Measurements from ENCODE around the gene MAD2L1BP. TPM values are rescaled to one million over a fixed set of nuclear protein-coding genes. Genes with fewer than 3 reads are reported as not detected.

The MAD2L1BP gene
- polyA plus RNA-seq, 1 of the 3 experiments (the other 2 are of a cell fraction) = 30.9 TPM

DNA sequence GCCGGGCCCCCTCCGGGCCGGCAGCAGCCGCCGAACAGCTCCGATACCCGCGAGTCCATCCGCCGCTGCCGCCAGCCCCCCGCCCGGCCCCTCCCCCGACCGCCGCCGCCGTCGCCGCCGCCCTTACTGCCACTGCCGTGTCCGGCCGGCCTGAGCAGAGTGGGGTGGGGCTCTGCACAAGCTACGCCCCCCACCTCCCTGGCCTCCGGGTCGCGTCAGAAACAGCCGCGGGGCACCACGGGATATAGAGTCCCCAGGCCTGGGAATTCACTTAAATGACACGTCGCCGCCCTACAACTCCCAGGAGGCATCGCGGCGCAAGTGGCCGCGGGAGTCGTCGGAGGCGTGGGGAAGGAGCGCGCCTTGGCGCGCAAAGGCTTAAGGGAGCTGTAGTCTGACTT is 6.5 kb upstream of the MAD2L1BP start, which contains the start of gene GTPBP2:
Gene GTPBP2 (minus strand): TSS at position 161 of the 401 bp plus-strand sequence. CDS start 102 bp downstream, at position 59.
- Histone ChIP-seq H3K9me3 (no peaks in the 10 kb centered on the region), H3K27ac (ENCODE audit: low read depth in 2 of 2, low read length in 1 of 2) (peak within 1 kb of the TSS; percentile 92 to 95), H3F3A (replicated peaks; ENCODE audit: insufficient read depth) (peaks cover 13% of the 10 kb centered on the region), H3K4me1 (ENCODE audit: control insufficient read depth in 1 of 2, insufficient read depth in 2 of 2, low read depth in 1 of 2, low read length in 1 of 2) (peaks cover 5 to 21% of the 10 kb centered on the region in 2 experiments), H3K4me2 (peak within 1 kb of the TSS; percentile 96), H3K79me2 (ENCODE audit: insufficient read depth) (peaks cover 35% of the 10 kb centered on the region), H3K4me3 (ENCODE audit: low read depth in 2 of 2, low read length in 1 of 2) (peak within 1 kb of the TSS; percentile 71 to 93), H3K36me3 (replicated peaks in 1 of 2; ENCODE audit: control insufficient read depth in 1 of 2, insufficient read depth in 2 of 2, low read length in 1 of 2) (peaks cover 22 to 27% of the 10 kb centered on the region in 2 experiments), H4K20me1 (ENCODE audit: insufficient read depth) (no peaks in the 10 kb centered on the region), H3K27me3 (ENCODE audit: insufficient read depth) (no peaks in the 10 kb centered on the region), H3K9me2 (no peaks in the 10 kb centered on the region), H2AFZ (ENCODE audit: low read depth) (peak within 1 kb of the TSS; percentile 58), H3K9ac (peak within 1 kb of the TSS; percentile 94)
- ChIA-PET POLR2A (interaction anchor here (0.6 to 1.9 kb wide), 14 partner anchors 9 to 454 kb away, joined by 3 to 15 read pairs (median 6); partner anchors contain the start of genes VEGFA and XPO5), CTCF (interaction anchor here (2.3 to 2.8 kb wide), 2 partner anchors 20 to 39 kb away, joined by 8 to 11 read pairs; no protein-coding TSS in a partner anchor)
- 3% methylated on average over 7 of the region's 46 CpGs for WGBS (ENCODE audit: low lambda C conversion rate)
- peak; percentile 97 for DNase-seq
- TF ChIP-seq, protein P1, sequence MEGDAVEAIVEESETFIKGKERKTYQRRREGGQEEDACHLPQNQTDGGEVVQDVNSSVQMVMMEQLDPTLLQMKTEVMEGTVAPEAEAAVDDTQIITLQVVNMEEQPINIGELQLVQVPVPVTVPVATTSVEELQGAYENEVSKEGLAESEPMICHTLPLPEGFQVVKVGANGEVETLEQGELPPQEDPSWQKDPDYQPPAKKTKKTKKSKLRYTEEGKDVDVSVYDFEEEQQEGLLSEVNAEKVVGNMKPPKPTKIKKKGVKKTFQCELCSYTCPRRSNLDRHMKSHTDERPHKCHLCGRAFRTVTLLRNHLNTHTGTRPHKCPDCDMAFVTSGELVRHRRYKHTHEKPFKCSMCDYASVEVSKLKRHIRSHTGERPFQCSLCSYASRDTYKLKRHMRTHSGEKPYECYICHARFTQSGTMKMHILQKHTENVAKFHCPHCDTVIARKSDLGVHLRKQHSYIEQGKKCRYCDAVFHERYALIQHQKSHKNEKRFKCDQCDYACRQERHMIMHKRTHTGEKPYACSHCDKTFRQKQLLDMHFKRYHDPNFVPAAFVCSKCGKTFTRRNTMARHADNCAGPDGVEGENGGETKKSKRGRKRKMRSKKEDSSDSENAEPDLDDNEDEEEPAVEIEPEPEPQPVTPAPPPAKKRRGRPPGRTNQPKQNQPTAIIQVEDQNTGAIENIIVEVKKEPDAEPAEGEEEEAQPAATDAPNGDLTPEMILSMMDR (IDR thresholded peaks at IDR 0.05) = no peak
- TF ChIP-seq TCF12 (IDR thresholded peaks at IDR 0.05) = no peak
- TF ChIP-seq GABPA (IDR thresholded peaks at IDR 0.05; ENCODE audit: low read depth) = peak; percentile 59; the same call in 1 of the 2 replicates
- TF ChIP-seq NRF1 (IDR thresholded peaks at IDR 0.05; ENCODE audit: low read depth, low read length) = peak; percentile 39; the same call in 1 of the 2 replicates
- no peak for TF ChIP-seq RFX5 (IDR thresholded peaks at IDR 0.05; ENCODE audit: low read length)
- TF ChIP-seq, protein P2, sequence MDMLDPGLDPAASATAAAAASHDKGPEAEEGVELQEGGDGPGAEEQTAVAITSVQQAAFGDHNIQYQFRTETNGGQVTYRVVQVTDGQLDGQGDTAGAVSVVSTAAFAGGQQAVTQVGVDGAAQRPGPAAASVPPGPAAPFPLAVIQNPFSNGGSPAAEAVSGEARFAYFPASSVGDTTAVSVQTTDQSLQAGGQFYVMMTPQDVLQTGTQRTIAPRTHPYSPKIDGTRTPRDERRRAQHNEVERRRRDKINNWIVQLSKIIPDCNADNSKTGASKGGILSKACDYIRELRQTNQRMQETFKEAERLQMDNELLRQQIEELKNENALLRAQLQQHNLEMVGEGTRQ (IDR thresholded peaks at IDR 0.05; ENCODE audit: borderline replicate concordance, low read depth, low read length) = no peak
- no peak for TF ChIP-seq YY1 (IDR thresholded peaks at IDR 0.05; ENCODE audit: low read depth)
- no peak for TF ChIP-seq RAD21 (IDR thresholded peaks at IDR 0.05; ENCODE audit: low read length)
- TF ChIP-seq POLR2AphosphoS5 (IDR thresholded peaks at IDR 0.05; ENCODE audit: low read depth, low read length) = no peak
- no peak; the same call in 1 of the 2 replicates for TF ChIP-seq SIN3A (IDR thresholded peaks at IDR 0.05; ENCODE audit: borderline replicate concordance, low read depth, low read length)
- TF ChIP-seq TEAD4 (IDR thresholded peaks at IDR 0.05; ENCODE audit: borderline replicate concordance, insufficient read depth) = no peak
- TF ChIP-seq FOXM1 (IDR thresholded peaks at IDR 0.05; ENCODE audit: low read depth) = no peak
- TF ChIP-seq TAF1 (IDR thresholded peaks at IDR 0.05; ENCODE audit: borderline replicate concordance, low read depth, low read length) = peak; percentile 66; the same call in 1 of the 2 replicates
- TF ChIP-seq REST (IDR thresholded peaks at IDR 0.05; ENCODE audit: low read depth, low read length) = no peak
- no peak for TF ChIP-seq JUND (IDR thresholded peaks at IDR 0.05)
- TF ChIP-seq RCOR1 (IDR thresholded peaks at IDR 0.05; ENCODE audit: low read length) = no peak
- no peak for TF ChIP-seq NFIC (IDR thresholded peaks at IDR 0.05; ENCODE audit: borderline replicate concordance)
- TF ChIP-seq SMC3 (IDR thresholded peaks at IDR 0.05; ENCODE audit: low read depth, low read length) = no peak
- TF ChIP-seq ELF1 (IDR thresholded peaks at IDR 0.05) = peak; percentile 65
- TF ChIP-seq EP300 (IDR thresholded peaks at IDR 0.05; ENCODE audit: borderline replicate concordance in 1 of 2, low read depth in 1 of 2, low read length in 1 of 2) = no peak
- peak; percentile 96 for TF ChIP-seq CHD2 (IDR thresholded peaks at IDR 0.05; ENCODE audit: low read length, partially characterized antibody)
- TF ChIP-seq FOXJ3 (CRISPR knock-in tag; IDR thresholded peaks at IDR 0.05) = no peak
- TF ChIP-seq IRF3 (IDR thresholded peaks at IDR 0.05; ENCODE audit: low read depth, low read length) = no peak
- TF ChIP-seq MXI1 (IDR thresholded peaks at IDR 0.05; ENCODE audit: low read depth, low read length) = no peak
- TF ChIP-seq EZH2phosphoT487 (IDR thresholded peaks at IDR 0.05; ENCODE audit: borderline replicate concordance, low read depth) = no peak
- TF ChIP-seq MEF2A (IDR thresholded peaks at IDR 0.05; ENCODE audit: borderline replicate concordance, low read depth) = no peak
- no peak for TF ChIP-seq MAX (IDR thresholded peaks at IDR 0.05; ENCODE audit: low read depth)
- no peak for TF ChIP-seq FOSL2 (IDR thresholded peaks at IDR 0.05; ENCODE audit: borderline replicate concordance, low read depth)

Data from SK-N-SH (cell line).